ENCODE results near the gene SMIM23. TPM values are rescaled to one million over a fixed set of nuclear protein-coding genes. Genes with fewer than 3 reads are reported as not detected.

Gene SMIM23
- total and polyA plus RNA-seq, 2 experiments from 2014 or later = not detected

GRCh38 chr5:171840066-171840465 is 54.4 kb downstream of the SMIM23 start:
- Histone ChIP-seq H3K79me2 (replicated peaks; ENCODE audit: insufficient read depth) (no peaks in the 10 kb centered on the region), H3K4me2 (no peak overlapping the region), H3K27me3 (ENCODE audit: insufficient read depth) (no peaks in the 10 kb centered on the region), H4K20me1 (replicated peaks; ENCODE audit: insufficient read depth) (no peaks in the 10 kb centered on the region), H3K27ac (ENCODE audit: low read depth) (no peak overlapping the region), H2AFZ (no peak overlapping the region), H3K4me3 (no peak overlapping the region), H3F3A (replicated peaks; ENCODE audit: low read depth) (no peaks in the 10 kb centered on the region), H3K36me3 (ENCODE audit: insufficient read depth) (no peaks in the 10 kb centered on the region), H3K9me2 (ENCODE audit: insufficient read depth) (no peaks in the 10 kb centered on the region), H3K4me1 (ENCODE audit: insufficient read depth) (no peaks in the 10 kb centered on the region; the same call in 1 of the 2 replicates)
- H3K27ac Mint-ChIP-seq = no peak overlapping the region
- peak; percentile 79 for ATAC-seq
- peak; percentile 39 for DNase-seq (ENCODE audit: low spot score)
- no peak overlapping the region for H3K4me3 Mint-ChIP-seq
- no peaks in the 10 kb centered on the region for H3K36me3 Mint-ChIP-seq (ENCODE audit: low read depth)
- H3K27me3 Mint-ChIP-seq (ENCODE audit: insufficient read depth, low read depth, poor library complexity) = peaks cover 10% of the 10 kb centered on the region
- H3K9me3 Mint-ChIP-seq = no peaks in the 10 kb centered on the region
- H3K4me1 Mint-ChIP-seq = peaks cover 13% of the 10 kb centered on the region
- no peak for TF ChIP-seq ETS1 (IDR thresholded peaks at IDR 0.05)
- no peak for TF ChIP-seq REST (IDR thresholded peaks at IDR 0.05; ENCODE audit: unreplicated experiment)
- TF ChIP-seq CREB1 (CRISPR knock-in tag; IDR thresholded peaks at IDR 0.05; ENCODE audit: low read depth) = no peak
- TF ChIP-seq EZH2 (IDR thresholded peaks at IDR 0.05; ENCODE audit: low read depth, unreplicated experiment) = no peak
- no peak for TF ChIP-seq ZNF462 (CRISPR knock-in tag; IDR thresholded peaks at IDR 0.05)
- TF ChIP-seq POLR2AphosphoS5 (IDR thresholded peaks at IDR 0.05; ENCODE audit: low read depth) = no peak
- TF ChIP-seq CTCF (conservative IDR thresholded peaks at IDR 0.05; ENCODE audit: low read depth in 2 of 2) = no peak
- TF ChIP-seq STAT1 (IDR thresholded peaks at IDR 0.05; ENCODE audit: unreplicated experiment) = no peak
- TF ChIP-seq EZH2phosphoT487 (IDR thresholded peaks at IDR 0.05; ENCODE audit: unreplicated experiment) = no peak
- no peak for TF ChIP-seq ZNF114 (CRISPR knock-in tag; IDR thresholded peaks at IDR 0.05)
- TF ChIP-seq JUNB (IDR thresholded peaks at IDR 0.05; ENCODE audit: unreplicated experiment) = no peak
- no peak for TF ChIP-seq ZNF331 (CRISPR knock-in tag; IDR thresholded peaks at IDR 0.05; ENCODE audit: low read depth)
- no peak for TF ChIP-seq NANOG (IDR thresholded peaks at IDR 0.05; ENCODE audit: borderline replicate concordance)
